NCI-H345 treated with DMSO at 0.1 percent for 48 hours (cell line): ENCODE results near the gene WNT6.

Source experiments
- DNase-seq: peaks from one replicate; lab custom pipeline; 2025; ENCODE audit not compliant: unreplicated experiment; lab: John Stamatoyannopoulos, UW

The WNT6 gene

GRCh38 chr2:218857371-218858137 is 2.1 kb upstream of the WNT6 start:
- no peak for DNase-seq

- no peak for DNase-seq
Observed at GRCh38 chr2:218858138-218858445, 1.5 kb upstream of the WNT6 start.

- DNase-seq = no peak
Observed at GRCh38 chr2:218858671-218859555, 692 bp upstream of the WNT6 start.

GRCh38 chr2:218859988-218860831 is 605 bp downstream of the WNT6 start:
- no peak for DNase-seq

GRCh38 chr2:218860950-218861381 is 1.4 kb downstream of the WNT6 start:
- no peak for DNase-seq

GRCh38 chr2:218861645-218862318 is 2.2 kb downstream of the WNT6 start:
- DNase-seq = no peak

GRCh38 chr2:218863021-218863520 is 3.5 kb downstream of the WNT6 start:
- no peak for DNase-seq

GRCh38 chr2:218865396-218865795 is 5.8 kb downstream of the WNT6 start:
- DNase-seq = no peak

- no peak for DNase-seq
Observed at GRCh38 chr2:218865999-218866398, 6.4 kb downstream of the WNT6 start.

- DNase-seq = no peak
Observed at GRCh38 chr2:218867900-218868299, 8.3 kb downstream of the WNT6 start.

GRCh38 chr2:218869064-218869463 is 9.5 kb downstream of the WNT6 start:
- no peak for DNase-seq

GRCh38 chr2:218870984-218871344 is 11.4 kb downstream of the WNT6 start:
- DNase-seq = no peak

- no peak for DNase-seq
Observed at GRCh38 chr2:218871345-218872302, 12.0 kb downstream of the WNT6 start.

GRCh38 chr2:218872645-218873358 is 13.2 kb downstream of the WNT6 start:
- no peak for DNase-seq

- no peak for DNase-seq
Observed at GRCh38 chr2:218873359-218874194, 14.0 kb downstream of the WNT6 start.

GRCh38 chr2:218875692-218876246 is 16.2 kb downstream of the WNT6 start:
- no peak for DNase-seq

GRCh38 chr2:218876562-218877219 is 17.1 kb downstream of the WNT6 start:
- DNase-seq = peak; percentile 55
